ENCODE data around the gene SYT13.

The SYT13 gene, protein sequence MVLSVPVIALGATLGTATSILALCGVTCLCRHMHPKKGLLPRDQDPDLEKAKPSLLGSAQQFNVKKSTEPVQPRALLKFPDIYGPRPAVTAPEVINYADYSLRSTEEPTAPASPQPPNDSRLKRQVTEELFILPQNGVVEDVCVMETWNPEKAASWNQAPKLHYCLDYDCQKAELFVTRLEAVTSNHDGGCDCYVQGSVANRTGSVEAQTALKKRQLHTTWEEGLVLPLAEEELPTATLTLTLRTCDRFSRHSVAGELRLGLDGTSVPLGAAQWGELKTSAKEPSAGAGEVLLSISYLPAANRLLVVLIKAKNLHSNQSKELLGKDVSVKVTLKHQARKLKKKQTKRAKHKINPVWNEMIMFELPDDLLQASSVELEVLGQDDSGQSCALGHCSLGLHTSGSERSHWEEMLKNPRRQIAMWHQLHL

DNA sequence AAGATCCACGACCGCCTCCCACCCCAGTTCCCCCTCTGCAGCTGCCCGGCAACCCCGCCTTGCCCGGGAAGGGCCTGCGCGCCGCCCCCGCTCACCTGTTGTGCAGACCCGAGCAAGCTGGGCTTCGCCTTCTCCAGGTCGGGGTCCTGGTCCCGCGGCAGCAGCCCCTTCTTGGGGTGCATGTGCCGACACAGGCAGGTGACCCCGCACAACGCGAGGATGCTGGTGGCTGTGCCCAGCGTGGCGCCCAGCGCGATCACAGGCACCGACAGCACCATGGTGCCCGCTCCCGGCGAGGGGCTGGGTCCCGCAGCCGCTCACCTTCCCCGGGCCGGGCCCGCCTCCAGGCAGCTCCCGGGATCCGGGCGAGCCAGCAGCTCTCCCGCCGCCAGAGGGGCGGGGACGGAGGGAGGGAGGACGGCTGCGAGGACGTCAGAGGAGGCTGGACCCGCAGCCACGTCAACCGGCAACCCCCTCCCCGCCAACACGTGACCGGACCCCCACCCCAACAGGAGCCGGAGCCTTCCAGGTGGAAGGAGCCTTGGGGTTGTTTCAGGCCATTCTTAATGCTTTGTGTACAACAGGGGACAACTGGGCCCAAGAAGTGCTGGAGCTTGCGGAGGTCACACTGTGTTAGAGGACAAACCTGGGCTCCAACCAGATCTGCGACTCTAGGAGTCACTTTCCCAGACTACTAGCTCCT is at the start of gene SYT13:
SYT13 (minus strand) TSS at position 412 of the 703 bp plus-strand sequence; CDS start at position 278, 134 bp downstream.
- TF ChIP-seq, protein P1, sequence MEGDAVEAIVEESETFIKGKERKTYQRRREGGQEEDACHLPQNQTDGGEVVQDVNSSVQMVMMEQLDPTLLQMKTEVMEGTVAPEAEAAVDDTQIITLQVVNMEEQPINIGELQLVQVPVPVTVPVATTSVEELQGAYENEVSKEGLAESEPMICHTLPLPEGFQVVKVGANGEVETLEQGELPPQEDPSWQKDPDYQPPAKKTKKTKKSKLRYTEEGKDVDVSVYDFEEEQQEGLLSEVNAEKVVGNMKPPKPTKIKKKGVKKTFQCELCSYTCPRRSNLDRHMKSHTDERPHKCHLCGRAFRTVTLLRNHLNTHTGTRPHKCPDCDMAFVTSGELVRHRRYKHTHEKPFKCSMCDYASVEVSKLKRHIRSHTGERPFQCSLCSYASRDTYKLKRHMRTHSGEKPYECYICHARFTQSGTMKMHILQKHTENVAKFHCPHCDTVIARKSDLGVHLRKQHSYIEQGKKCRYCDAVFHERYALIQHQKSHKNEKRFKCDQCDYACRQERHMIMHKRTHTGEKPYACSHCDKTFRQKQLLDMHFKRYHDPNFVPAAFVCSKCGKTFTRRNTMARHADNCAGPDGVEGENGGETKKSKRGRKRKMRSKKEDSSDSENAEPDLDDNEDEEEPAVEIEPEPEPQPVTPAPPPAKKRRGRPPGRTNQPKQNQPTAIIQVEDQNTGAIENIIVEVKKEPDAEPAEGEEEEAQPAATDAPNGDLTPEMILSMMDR (IDR thresholded peaks at IDR 0.05; ENCODE audit: insufficient read depth, low read depth, low read length, missing control alignments), result no peak
- no peak within 1 kb of the TSS for H3K4me3 ChIP-seq (ENCODE audit: low read length)
- DNase-seq (ENCODE audit: low read depth), result no peak

DNA sequence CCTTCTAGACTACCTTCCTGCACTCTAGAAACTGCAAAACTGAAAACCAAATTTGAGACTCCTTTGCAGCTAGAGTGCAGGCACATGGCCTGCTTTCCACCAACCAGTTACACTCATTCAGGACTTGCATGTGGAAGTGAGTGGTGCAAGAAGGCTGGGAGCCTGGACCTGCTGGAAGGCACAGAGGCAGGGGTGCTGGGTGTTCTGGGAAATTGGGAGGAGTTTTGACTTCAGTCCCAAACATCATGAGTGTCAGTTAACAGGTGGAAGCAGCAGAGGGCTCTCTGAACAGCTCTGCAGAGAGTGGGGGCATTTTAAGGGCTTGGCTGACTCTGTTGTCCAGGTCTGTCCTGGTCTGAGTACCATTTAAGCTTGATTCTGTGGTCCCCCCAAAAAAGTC is 49.3 kb upstream of the SYT13 start:
- TF ChIP-seq, protein P1 (IDR thresholded peaks at IDR 0.05; ENCODE audit: insufficient read depth, low read depth, low read length, missing control alignments), result no peak
- no peak overlapping the region for H3K4me3 ChIP-seq (ENCODE audit: low read length)
- DNase-seq (ENCODE audit: low read depth), result no peak

DNA sequence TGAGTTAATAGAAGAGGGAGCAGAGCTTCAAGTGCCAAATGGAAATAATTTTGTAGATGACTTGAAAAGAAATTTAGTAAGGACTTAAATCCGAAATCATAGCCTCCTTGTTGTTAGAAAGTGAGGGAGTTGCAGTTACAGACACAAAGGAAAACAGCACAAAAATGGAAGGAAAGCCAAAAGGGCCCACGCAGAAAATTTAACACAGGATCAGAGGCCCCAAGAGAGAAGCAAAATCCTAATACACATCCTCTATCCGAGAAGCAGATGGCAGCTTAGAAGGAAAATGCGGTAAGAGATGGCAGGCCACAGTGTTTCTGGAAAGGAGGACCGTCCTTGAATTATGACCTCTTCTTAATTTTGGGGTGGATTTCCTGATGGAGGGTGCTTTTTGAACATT is 48.7 kb upstream of the SYT13 start:
- H3K4me3 ChIP-seq (ENCODE audit: low read length), result no peak overlapping the region
- TF ChIP-seq, protein P1 (IDR thresholded peaks at IDR 0.05; ENCODE audit: insufficient read depth, low read depth, low read length, missing control alignments), result no peak
- no peak for DNase-seq (ENCODE audit: low read depth)

DNA sequence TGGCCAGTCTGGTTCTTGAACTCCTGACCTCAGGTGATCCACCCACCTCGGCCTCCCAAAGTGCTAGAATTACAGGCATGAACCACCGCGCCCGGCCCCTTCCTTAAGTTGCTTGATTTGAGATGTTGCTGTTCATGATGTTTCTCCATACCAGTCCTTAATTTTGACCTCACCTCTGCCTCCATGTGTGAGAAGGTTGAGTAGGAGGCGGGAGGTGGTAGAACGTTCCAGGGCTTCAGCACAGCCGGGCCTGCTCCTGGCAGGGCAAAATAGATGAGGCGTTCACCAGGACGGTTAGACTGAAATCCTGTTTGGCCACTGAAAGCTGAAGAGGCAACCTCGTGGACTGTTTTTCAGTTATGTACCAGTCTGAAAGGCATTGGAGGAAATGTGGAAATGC is 48.3 kb upstream of the SYT13 start:
- TF ChIP-seq, protein P1 (IDR thresholded peaks at IDR 0.05; ENCODE audit: insufficient read depth, low read depth, low read length, missing control alignments), result no peak
- H3K4me3 ChIP-seq (ENCODE audit: low read length), result no peak overlapping the region
- no peak for DNase-seq (ENCODE audit: low read depth)

DNA sequence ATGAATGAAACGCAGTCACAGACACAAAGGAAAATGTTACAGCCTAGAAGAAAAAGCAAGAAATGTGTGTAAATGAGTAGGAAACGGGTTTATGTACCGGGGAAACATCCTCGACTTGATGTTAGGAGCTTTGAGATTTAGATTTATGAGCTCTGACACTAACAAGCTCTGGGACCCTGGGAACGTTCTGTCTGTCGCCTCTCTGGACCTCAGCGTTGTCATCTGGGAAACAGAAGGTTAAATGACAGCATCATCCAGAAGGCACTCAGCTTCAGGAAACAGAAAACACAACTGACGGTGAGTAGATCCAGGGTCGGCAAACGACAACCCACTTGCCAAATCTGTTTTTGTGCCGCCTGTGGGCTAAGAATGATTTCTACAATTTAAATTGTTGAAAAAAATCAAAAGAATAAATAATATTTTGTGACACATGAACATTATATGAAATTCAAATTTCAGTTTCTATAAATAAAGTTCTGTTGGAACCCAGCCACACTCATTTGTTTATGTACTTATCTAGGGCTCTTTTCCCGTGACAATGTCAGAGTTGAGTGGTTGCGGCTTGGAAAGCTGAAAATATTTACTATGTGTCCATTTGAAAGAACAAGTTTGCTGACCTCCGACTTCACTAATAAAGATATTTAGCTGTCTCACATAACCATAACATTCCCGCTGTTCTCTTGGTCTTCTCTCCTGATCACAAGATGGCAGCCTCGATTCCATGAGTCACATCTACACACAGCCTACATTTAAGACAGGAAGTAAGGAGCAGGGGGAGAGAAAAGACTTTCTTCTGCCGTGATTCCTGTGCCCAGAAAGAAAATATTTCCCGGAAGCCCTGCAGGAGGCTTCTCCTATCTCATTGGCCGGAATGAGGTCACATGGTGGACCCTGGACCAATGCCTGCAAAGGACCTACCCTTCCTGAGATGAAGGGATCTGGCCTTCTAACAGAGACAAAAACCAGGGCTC is 47.1 kb upstream of the SYT13 start:
- TF ChIP-seq, protein P1 (IDR thresholded peaks at IDR 0.05; ENCODE audit: insufficient read depth, low read depth, low read length, missing control alignments), result no peak
- peak; percentile 8 for DNase-seq (ENCODE audit: low read depth)
- H3K4me3 ChIP-seq (ENCODE audit: low read length), result no peak overlapping the region

DNA sequence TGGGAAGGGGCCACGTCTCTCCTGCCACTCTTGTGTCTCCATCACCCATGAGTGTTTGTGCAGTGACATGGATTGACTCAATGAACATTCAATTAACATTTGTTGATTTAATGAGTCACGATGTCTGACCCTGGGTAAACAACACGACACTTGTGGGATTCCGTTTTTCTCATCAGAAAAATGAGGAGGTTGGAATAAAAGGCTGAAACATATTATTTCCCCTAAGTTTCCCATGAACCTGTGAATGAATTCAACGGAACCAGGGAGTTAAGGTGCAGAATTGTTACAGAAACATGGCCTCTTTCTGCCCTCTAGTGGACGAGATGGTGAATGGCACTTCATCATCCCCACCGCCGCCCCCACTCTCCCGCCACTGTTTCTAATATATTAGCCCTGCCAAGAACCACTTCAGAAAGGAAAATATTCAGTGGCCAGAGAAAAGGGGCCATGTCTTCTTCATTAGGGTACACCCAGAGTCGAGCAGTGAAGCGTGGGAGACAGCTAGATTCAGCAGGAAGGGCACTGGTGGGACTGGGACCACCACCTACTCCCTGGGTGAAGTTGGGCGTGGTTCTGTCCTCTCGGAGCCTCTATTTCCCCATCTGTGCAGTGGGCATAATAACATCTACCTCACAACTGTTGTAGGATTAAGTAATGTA is 46.3 kb upstream of the SYT13 start:
- no peak overlapping the region for H3K4me3 ChIP-seq (ENCODE audit: low read length)
- DNase-seq (ENCODE audit: low read depth), result peak; percentile 26
- TF ChIP-seq, protein P1 (IDR thresholded peaks at IDR 0.05; ENCODE audit: insufficient read depth, low read depth, low read length, missing control alignments), result peak; percentile 70
